GM18526 (cell line): Measurements from ENCODE around the gene EBI3.
A peak's percentile ranks its signal among the peaks of the same experiment; 100 is the strongest.

Experiments
- POLR2A ChIP-seq: IDR thresholded peaks from 3 replicates; pipeline ENCODE4 v1.6.1; 2011; ENCODE audit not compliant: insufficient read length; ENCODE audit errors: extremely low read depth

EBI3 gene

DNA sequence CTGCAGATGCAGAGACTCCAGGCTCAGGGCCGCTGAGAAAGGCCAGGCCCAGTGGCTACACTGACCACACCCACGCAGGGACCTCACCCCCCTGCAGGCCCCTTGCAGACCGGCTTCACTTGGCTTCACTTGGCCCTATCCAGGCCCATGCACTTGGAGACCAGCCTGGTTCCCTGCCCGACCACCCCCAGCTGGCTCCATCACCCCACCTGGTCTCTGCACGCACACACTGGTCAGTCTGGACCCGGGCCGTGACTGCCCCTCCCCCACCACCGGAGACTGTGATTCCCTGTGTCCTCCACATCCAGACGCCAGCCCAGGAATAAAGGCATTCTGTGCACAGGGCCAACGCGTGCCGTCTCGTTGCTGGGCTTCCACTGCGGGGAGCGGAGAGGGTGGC lies 4.9 kb upstream of the EBI3 start:
- TF ChIP-seq POLR2A = no peak

DNA sequence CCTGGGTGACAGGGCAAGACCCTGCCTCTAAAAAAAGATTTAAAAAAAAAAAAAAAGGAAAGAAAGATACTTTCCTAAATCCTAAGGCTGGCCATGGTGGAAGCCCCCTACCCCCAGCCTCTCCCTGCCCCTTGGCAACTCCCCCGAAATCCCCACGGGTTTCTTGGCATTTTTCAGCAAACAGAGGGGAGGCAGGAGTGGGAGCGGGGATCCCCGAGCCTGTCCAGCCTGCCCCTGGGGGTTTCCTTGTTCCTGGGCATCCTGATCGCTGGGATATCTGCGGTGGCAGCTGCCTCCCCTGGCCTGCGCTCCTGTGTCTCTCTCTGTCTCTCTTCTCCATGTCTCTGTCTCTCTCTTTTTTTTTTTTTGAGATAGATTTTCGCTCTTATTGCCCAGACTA lies 3.4 kb upstream of the EBI3 start:
- no peak for TF ChIP-seq POLR2A

DNA sequence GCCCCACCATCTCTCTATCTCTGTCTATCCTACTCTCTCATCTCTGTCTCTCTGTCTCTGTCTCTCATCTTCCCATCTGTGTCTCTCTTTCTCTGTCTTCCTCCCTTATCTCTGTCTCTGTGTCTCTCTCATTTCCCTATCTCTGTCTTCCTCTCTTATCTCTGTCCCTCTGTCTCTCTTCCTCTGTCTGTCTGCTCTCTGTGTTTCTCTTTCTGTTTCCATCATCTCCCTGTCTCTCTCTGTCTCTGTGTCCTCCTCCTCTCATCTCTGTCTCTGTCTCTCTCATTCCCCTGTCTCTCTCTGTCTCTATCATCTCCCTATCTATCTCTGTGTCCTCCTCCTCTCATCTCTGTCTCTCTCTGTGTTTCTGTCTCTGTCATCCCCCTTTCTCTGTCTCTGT lies 1.6 kb upstream of the EBI3 start:
- TF ChIP-seq POLR2A = no peak

DNA sequence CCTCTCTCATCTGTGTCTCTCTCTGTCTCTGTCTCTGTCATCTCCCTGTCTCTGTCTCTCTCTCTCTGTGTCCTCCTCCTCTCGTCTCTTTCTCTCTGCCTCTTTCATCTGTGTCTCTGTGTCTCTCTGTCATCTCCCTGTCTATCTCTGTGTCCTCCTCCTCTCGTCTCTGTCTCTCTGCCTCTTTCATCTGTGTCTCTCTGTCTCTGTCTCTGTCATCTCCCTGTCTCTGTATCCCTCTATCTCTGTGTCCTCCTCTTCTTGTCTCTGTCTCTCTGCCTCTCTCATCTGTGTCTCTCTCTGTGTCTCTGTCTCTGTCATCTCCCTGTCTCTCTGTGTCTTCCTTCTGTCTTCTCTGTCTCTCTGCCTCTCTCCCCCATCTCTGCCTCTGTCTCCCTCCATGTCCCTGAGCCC lies 551 bp upstream of the EBI3 start:
- no peak for TF ChIP-seq POLR2A

DNA sequence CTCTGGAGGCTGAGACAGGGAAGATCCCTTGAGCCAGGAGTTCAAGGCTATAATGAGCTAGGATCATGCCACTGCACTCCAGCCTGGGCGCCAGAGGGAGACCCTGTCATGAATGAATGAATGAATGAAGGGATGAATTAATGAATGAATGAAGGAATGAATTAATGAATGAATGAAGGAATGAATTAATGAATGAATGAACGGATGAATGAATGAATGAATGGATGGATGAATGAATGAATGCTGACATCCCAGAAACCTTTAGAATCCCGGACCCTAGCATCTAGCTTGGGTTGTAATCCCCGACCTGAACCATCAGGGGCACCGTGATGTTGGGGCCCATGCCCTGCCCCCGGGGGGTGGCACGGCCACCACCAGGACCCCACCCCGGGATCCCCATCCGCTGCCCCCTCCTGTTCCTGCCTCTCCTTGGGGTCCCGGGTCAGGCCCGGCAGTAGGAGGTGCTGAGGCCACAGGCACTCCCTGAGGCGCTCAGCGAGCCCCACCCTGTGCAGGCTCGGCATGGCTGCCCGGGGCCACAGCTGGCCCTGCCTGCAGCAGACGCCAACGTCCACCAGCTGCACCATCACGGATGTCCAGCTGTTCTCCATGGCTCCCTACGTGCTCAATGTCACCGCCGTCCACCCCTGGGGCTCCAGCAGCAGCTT lies 3.4 kb downstream of the EBI3 start:
- no peak for TF ChIP-seq POLR2A

DNA sequence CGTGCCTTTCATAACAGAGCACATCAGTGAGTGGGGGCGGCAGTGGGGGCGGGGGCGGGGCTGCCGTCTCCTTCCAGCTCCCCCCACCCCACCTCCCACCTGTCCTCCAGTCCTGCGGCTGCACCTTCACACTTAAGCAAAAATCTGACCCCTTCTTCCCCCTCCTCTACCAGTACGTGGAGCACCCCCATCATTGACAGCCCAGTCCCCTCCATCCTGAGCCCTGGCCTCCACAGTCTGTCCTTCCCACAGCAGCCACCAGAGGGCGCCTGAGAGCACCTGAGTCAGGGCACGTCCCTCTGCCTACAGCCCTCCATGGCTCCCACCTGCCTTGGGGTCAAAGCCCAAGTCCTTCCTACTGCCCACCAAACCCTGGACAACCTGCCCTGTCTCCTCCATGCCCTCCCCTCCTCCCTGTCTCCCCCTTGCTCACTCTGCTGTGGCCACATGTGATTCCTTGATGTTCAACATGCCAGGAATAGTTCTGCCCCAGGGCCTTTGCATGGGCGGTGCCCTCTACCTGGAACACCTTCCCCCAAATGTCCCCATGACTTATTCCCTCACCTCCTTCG lies 4.0 kb downstream of the EBI3 start:
- no peak for TF ChIP-seq POLR2A

DNA sequence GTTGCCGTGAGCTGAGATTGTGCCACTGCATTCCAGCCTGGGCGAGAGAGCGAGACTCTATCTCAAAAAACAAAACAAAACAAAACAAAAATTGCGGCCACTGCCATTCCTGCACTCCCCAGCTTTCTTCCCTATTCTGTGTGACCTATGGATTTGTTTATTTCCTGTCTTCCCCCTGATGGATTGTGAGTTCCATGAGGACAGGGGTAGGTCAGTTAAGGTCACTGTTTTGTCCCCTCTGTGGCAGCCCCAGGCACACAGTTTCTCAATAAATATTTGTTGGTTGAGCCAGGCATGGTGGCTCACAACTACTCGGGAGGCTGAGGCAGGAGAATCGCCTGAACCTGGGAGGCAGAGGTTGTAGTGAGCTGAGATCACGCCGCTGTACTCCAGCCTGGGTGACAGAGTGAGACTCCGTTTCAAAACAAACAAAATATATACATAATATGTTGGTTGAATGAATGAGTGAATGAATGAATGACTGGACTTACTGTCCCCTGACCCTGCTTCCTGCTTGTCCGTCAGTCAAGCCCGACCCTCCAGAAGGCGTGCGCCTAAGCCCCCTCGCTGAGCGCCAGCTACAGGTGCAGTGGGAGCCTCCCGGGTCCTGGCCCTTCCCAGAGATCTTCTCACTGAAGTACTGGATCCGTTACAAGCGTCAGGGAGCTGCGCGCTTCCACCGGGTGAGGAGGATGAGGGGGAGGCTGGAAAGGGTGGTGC lies 5.0 kb downstream of the EBI3 start:
- no peak for TF ChIP-seq POLR2A

DNA sequence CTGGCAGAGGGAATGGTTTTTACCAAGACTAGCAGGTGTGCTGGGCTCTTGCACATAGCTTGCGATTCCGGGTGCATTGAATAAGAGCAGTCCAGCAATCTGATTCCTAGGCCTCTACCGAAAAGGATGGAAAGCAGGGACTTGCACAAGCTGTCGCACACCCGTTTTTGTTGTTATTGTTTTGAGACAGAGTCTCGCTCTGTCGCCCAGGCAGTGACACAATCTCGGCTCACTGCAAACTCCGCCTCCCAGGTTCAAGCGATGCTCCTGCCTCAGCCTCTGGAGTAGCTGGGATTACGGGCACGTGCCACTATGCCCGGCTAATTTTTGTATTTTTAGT lies 5.5 kb downstream of the EBI3 start:
- no peak for TF ChIP-seq POLR2A

DNA sequence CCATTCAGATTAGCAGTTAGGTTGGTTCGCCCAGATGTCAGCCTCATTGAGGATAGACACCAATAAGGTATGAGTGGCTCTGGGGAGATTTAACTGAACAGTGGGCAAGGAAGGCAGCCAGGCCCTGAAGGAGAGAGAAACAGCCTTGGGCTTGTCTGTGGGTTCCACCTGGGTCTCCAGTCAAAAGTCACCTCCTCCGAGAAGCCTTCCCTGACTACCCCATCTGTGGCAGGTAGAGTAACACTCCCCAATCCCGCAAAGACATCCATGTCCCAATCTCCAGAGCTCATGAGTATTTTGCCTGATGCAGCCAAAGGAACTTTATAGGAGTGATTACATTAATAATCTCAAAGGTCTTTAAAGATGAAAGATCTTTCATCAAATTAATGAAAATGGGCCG lies 9.5 kb downstream of the EBI3 start:
- TF ChIP-seq POLR2A = no peak

DNA sequence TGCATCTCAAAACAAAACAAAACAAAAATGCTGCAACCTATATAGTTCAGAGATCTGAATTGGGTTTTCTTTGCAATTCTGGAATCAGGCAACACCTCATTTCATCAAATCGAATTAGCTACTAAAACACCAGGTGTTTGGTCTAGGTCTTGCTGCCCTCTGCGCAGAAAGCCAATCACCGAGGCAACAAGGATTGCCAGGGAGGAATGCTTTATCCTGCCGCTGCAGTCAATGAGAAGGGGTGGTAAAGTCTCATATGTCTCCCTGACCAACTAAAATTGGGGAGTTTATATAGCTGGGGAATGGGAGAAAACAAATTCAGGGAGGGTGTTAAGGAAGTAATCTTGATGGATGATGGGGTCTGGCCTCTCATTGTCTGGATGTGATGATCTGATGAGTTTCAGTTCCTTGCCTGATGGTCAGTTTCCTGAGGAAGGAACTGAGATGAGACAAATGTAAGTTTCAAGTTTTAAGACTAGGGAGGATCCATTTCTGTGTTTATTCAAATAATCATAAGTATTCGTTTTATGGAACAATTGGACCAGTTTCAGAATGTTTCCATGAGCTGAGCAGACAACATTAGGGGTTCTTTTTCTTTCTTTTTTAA lies 12.6 kb downstream of the EBI3 start:
- no peak for TF ChIP-seq POLR2A

DNA sequence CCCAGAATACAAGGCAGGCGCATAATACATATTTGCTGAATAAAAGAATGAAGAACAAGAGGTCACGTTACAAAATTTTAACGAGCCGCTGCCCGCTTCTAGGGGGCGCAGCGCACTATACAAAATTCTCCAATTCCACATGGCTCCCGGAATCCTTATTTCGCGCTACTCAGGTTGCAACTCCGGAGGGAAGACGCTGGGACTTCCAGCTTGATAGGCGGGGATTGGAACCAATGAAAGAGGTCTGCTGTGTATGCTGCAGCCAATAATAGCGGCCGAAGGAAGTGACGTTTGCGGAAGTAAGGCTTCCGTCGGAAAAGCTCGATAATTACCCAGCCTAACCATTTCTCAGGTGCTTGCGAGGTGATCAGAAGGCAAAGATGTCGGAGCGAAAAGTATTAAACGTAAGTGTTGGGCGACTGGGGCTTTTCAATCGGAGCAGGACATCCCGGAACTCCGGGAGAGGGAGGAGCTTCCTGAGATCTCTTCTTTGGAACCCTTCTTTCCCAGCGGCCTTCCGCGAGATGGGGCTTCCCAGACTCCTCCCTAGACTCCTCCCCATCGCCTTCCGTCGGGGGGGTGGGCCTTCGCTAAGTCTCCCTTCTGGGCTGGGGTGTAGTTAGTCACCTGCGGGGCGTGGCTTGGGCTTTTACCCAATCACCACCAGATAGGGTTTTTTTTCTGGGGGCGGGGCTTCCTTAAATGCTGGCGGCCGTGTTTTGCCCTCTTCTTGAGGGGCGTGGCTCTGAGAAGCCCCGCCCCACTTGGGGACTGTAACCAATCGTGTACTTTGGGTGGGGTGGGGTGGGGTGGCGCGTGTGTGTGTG lies 17.7 kb downstream of the EBI3 start, which contains the start of gene YJU2:
YJU2 (plus strand) TSS at position 314 of the 827 bp plus-strand sequence; CDS start at position 381, 67 bp downstream.
- TF ChIP-seq POLR2A = peak; percentile 63

DNA sequence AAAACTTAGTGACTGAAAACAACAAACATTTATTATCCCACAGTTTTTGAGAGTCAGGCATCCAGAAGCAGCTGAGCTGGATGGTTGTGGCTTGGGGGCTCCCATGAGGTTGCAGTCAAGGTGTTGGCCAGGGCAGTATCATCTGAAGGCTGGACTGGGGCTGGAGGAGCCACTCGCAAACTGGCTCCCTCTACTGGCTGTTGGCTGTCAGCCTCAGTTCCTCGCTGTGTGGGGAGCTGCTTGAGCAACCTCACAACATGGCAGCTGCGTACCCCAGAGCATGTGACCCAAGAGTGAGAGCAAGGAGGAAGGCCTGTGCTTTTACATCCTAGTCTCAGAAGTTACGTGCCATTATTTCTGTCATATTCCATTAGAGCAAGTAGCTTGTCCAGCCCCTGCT lies 27.2 kb downstream of the EBI3 start:
- TF ChIP-seq POLR2A = no peak

DNA sequence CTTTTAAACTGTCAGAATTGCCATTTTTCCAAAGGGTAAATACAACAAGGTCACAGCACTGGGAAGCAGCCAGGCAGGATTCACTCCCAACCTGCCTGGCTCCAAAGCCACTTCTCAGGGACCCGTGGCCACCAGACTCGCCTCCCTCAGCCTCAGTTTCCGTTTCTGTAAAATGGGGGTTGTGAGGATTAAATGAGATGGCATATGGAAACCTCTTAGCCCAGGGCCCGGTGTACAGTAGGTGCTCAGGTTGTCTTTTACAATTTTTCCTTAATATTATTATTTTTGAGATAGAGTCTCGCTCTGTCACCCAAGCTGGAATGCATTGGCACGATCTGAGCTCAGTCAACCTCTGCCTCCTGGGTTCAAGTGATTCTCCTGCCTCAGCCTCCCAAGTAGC lies 27.7 kb downstream of the EBI3 start:
- TF ChIP-seq POLR2A = no peak

DNA sequence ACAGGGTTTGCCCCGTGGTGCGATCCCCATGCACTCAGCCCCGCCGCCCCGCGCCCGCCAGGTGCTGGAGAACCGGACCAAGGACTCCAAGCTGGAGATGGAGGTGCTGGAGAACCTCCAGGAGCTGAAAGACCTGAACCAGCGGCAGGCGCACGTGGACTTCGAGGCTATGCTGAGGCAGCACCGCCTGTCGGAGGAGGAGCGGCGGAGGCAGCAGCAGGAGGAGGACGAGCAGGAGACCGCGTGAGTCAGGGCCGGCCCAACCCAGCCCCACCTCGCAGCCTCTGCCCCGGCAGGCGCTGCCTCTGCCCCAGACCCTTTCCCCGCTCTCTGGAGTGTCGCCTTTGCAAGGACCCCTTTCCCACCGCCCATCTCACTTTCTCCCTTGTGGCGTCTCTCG lies 28.9 kb downstream of the EBI3 start:
- TF ChIP-seq POLR2A = no peak

DNA sequence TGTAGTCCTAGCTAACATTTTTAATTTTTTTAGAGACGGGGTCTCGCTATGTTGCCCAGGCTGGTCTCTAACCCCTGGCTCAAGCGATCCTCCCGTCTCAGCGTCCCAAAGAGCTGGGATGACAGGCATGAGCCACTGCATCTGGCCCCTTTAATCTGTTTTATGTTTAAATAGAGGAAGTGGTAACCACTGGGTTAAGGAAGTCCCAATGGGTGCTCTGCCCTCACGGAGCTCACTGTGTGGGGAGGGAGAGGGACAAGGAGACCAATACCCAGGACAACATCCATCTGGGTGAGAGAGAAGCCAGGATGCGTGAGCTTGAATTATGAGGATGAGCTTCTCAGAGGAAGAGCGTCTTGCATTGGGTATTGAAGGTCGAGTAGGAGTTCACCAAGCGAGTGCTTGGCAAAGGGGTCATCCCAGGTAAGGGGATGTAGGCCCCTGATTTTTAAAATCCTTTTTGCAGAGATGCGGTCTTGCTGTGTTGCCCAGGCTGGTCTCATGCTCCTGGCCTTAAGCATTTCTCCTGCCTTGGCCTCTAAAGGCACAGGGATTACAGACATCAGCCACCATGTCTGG lies 31.4 kb downstream of the EBI3 start:
- no peak for TF ChIP-seq POLR2A
